ENCODE data around the gene SKA3. TPM values are rescaled to one million over a fixed set of nuclear protein-coding genes. Genes with fewer than 3 reads are reported as not detected.

The SKA3 gene
- total and polyA plus RNA-seq, 2 of the 13 experiments (the other 11 are each of a cell fraction or from before 2014, with no cell fraction given): 7.2 to 10.8 TPM

DNA sequence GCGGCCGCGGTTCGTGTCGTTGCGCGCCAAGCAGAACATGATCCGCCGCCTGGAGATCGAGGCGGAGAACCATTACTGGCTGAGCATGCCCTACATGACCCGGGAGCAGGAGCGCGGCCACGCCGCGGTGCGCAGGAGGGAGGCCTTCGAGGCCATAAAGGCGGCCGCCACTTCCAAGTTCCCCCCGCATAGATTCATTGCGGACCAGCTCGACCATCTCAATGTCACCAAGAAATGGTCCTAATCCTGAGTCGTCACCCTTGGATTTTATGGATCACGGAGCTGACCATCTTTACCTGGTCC is 581 bp upstream of the SKA3 start (continued):
- 0 out of 2 replicates have a peak, but pooled peaks have one; percentile 38 for TF ChIP-seq NFKBIZ (CRISPR knock-in tag; IDR thresholded peaks at IDR 0.05)
- TF ChIP-seq TAF15 (IDR thresholded peaks at IDR 0.05; ENCODE audit: low read depth, low read length, poor library complexity, severe bottlenecking): peak; percentile 71
- peak; percentile 16; the same call in 1 of the 2 replicates for TF ChIP-seq EEA1 (CRISPR knock-in tag; IDR thresholded peaks at IDR 0.05; ENCODE audit: borderline replicate concordance)
- no peak for TF ChIP-seq ZNF781 (CRISPR knock-in tag; IDR thresholded peaks at IDR 0.05; ENCODE audit: borderline replicate concordance, not compliant biosample characterization)
- no peak; a peak in 1 of 4 replicates for TF ChIP-seq KLF16 (CRISPR knock-in tag; IDR thresholded peaks at IDR 0.05)
- no peak for TF ChIP-seq NCOR1 (IDR thresholded peaks at IDR 0.05; ENCODE audit: borderline replicate concordance, low read length)
- TF ChIP-seq, protein P1, sequence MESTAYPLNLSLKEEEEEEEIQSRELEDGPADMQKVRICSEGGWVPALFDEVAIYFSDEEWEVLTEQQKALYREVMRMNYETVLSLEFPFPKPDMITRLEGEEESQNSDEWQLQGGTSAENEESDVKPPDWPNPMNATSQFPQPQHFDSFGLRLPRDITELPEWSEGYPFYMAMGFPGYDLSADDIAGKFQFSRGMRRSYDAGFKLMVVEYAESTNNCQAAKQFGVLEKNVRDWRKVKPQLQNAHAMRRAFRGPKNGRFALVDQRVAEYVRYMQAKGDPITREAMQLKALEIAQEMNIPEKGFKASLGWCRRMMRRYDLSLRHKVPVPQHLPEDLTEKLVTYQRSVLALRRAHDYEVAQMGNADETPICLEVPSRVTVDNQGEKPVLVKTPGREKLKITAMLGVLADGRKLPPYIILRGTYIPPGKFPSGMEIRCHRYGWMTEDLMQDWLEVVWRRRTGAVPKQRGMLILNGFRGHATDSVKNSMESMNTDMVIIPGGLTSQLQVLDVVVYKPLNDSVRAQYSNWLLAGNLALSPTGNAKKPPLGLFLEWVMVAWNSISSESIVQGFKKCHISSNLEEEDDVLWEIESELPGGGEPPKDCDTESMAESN (CRISPR knock-in tag; conservative IDR thresholded peaks at IDR 0.05): 0 out of 2 replicates have a peak, but pooled peaks have one; percentile 10
- 0 out of 2 replicates have a peak, but pooled peaks have one; percentile 51 for TF ChIP-seq ZFP37 (CRISPR knock-in tag; IDR thresholded peaks at IDR 0.05; ENCODE audit: borderline replicate concordance)
- TF ChIP-seq ZNF318 (CRISPR knock-in tag; IDR thresholded peaks at IDR 0.05): peak; percentile 86
- TF ChIP-seq ZNF687 (CRISPR knock-in tag; IDR thresholded peaks at IDR 0.05): peak; percentile 82
- 0 out of 2 replicates have a peak, but pooled peaks have one; percentile 25 for TF ChIP-seq TFDP1 (CRISPR knock-in tag; IDR thresholded peaks at IDR 0.05; ENCODE audit: borderline replicate concordance)
- 0 out of 2 replicates have a peak, but pooled peaks have one; percentile 57 for TF ChIP-seq ZNF264 (CRISPR knock-in tag; IDR thresholded peaks at IDR 0.05)
- TF ChIP-seq ZNF207 (IDR thresholded peaks at IDR 0.05; ENCODE audit: borderline replicate concordance): no peak
